ENCODE measurements around the gene STEAP3. TPM values are rescaled to one million over a fixed set of nuclear protein-coding genes. Genes with fewer than 3 reads are reported as not detected.
A peak's percentile ranks its signal among the peaks of the same experiment; 100 is the strongest.

The STEAP3 gene
- polyA plus RNA-seq, 3 donors from 2014 or later: 0.83 to 1.9 TPM; not detected in 1

DNA sequence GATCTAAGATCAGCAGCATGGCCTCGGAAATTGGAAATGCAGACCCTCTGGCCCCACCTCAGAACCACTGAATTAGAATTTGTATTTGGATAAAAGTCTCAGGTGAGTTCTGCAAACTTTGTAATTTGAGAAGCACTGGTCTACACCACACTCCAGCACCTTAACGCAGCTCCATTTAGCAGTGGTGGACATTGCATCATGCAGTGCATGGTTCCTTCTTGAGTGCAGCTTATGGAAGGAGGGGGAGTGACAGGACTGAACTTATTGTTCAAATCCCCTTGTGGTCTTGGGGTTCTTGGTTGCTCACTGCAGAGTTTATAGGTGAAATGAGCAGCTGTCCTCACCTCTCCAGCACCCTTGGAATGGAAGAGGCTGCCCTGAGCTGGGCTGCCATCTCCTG lies 17.4 kb upstream of the STEAP3 start:
- DNase-seq: no peak
- Mint-ChIP-seq H3K27me3 (ENCODE audit: low read depth in 3 of 3) (peaks cover 0 to 7% (median 3%) of the 10 kb centered on the region in 3 donors), H3K9me3 (no peaks in the 10 kb centered on the region), H3K36me3 (no peaks in the 10 kb centered on the region), H3K4me3 (no peak overlapping the region), H3K4me1 (peaks cover 0 to 3% of the 10 kb centered on the region in 2 donors), H3K27ac (no peak overlapping the region)

DNA sequence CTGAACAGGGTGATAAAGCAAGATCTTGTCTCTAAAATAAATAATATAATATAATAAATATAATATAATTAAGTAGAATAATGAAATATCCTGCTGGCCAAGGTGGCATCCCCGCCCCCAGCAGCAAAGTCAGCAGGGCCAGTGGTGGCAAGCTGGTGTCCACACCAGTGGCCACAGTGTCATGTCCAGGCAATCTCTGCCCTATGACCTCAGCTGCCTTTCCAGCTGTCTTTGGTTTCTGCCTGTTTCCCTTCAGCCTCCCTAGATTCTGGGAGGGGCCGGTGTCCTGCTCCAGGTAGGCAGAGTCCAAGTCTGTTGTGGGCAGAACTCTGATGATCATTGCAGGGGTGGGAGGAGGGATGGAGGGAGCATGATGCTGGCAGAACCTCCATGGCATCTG lies 16.2 kb upstream of the STEAP3 start:
- Mint-ChIP-seq H3K4me3 (no peak overlapping the region), H3K36me3 (no peaks in the 10 kb centered on the region), H3K9me3 (no peaks in the 10 kb centered on the region), H3K27me3 (ENCODE audit: low read depth in 3 of 3) (peaks cover 0 to 7% (median 6%) of the 10 kb centered on the region in 3 donors), H3K4me1 (peaks cover 0 to 3% of the 10 kb centered on the region in 2 donors), H3K27ac (no peak overlapping the region)
- no peak for DNase-seq

- H3K9me3 Mint-ChIP-seq: no peaks in the 10 kb centered on the region
- no peak for DNase-seq
- H3K27ac Mint-ChIP-seq: no peak overlapping the region
- H3K4me3 Mint-ChIP-seq: no peak overlapping the region
- H3K27me3 Mint-ChIP-seq (ENCODE audit: low read depth in 3 of 3): peaks cover 0 to 7% (median 6%) of the 10 kb centered on the region in 3 donors
- H3K36me3 Mint-ChIP-seq: no peaks in the 10 kb centered on the region
- H3K4me1 Mint-ChIP-seq: no peaks in the 10 kb centered on the region
Observed at GRCh38 chr2:119208791-119209203, 14.8 kb upstream of the STEAP3 start.

GRCh38 chr2:119212139-119212800 lies 11.4 kb upstream of the STEAP3 start:
- Mint-ChIP-seq H3K4me3 (no peak overlapping the region), H3K27ac (no peak overlapping the region), H3K27me3 (ENCODE audit: low read depth in 3 of 3) (peaks cover 0 to 5% (median 3%) of the 10 kb centered on the region in 3 donors), H3K4me1 (peaks cover 0 to 4% of the 10 kb centered on the region in 2 donors), H3K9me3 (no peaks in the 10 kb centered on the region), H3K36me3 (no peaks in the 10 kb centered on the region)
- no peak for DNase-seq

DNA sequence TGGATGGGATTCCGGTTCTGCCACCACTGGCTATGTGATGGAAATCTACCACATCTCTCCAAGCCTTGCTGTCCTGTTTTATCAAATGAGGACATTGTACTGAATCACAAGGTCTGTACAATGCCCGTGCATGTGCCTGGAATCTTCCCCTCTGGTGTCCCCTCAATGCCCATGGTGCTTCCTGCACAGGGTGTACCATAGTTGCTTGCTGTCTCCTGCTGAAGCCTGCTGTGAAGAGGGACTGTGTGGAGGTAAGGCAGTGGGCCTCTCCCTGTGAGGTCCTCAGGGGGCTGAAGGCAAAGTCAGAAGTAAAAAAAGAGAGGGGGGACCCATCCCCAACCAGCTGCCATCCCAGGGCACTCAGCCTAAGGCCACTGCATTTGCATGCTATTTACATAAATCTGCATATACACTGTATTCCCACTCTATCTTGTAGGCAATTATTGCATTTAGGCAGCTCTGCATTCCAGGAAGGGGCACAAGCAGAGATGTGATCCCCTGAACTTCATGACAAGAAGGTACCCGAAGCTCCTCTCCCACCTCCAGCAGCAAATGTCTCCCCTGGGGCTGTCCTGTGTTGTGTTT lies 9.1 kb upstream of the STEAP3 start:
- no peak for DNase-seq
- no peaks in the 10 kb centered on the region for H3K9me3 Mint-ChIP-seq
- H3K4me3 Mint-ChIP-seq: no peak overlapping the region
- H3K27me3 Mint-ChIP-seq (ENCODE audit: low read depth in 3 of 3): peaks cover 0 to 3% (median 3%) of the 10 kb centered on the region in 3 donors
- H3K4me1 Mint-ChIP-seq: peaks cover 4 to 19% of the 10 kb centered on the region in 2 donors
- no peak overlapping the region for H3K27ac Mint-ChIP-seq
- no peaks in the 10 kb centered on the region for H3K36me3 Mint-ChIP-seq

GRCh38 chr2:119216994-119217393 lies 6.6 kb upstream of the STEAP3 start:
- peaks cover 0 to 3% (median 0%) of the 10 kb centered on the region in 3 donors for H3K27me3 Mint-ChIP-seq (ENCODE audit: low read depth in 3 of 3)
- no peaks in the 10 kb centered on the region for H3K36me3 Mint-ChIP-seq
- H3K9me3 Mint-ChIP-seq: no peaks in the 10 kb centered on the region
- DNase-seq: no peak
- H3K27ac Mint-ChIP-seq: no peak overlapping the region
- no peak overlapping the region for H3K4me3 Mint-ChIP-seq
- H3K4me1 Mint-ChIP-seq: peaks cover 4 to 22% of the 10 kb centered on the region in 2 donors

- Mint-ChIP-seq H3K4me3 (peak overlapping the region in 1 of 5 donors; percentile 18), H3K27ac (peak overlapping the region in 3 of 6 donors; percentile 41 to 67 (median 49)), H3K36me3 (no peaks in the 10 kb centered on the region), H3K4me1 (peaks cover 4 to 29% of the 10 kb centered on the region in 2 donors), H3K9me3 (no peaks in the 10 kb centered on the region), H3K27me3 (ENCODE audit: low read depth in 3 of 3) (peaks cover 0 to 2% (median 0%) of the 10 kb centered on the region in 3 donors)
- peak in 1 of 3 donors; percentile 22 for DNase-seq
Observed at GRCh38 chr2:119218478-119219064, 5.1 kb upstream of the STEAP3 start.

- Mint-ChIP-seq H3K9me3 (no peaks in the 10 kb centered on the region), H3K36me3 (no peaks in the 10 kb centered on the region), H3K27me3 (ENCODE audit: low read depth in 3 of 3) (peaks cover 0 to 2% (median 0%) of the 10 kb centered on the region in 3 donors), H3K27ac (no peak overlapping the region), H3K4me3 (no peak overlapping the region), H3K4me1 (peaks cover 4 to 32% of the 10 kb centered on the region in 2 donors)
- no peak for DNase-seq
Observed at GRCh38 chr2:119219873-119220272, 3.8 kb upstream of the STEAP3 start.

DNA sequence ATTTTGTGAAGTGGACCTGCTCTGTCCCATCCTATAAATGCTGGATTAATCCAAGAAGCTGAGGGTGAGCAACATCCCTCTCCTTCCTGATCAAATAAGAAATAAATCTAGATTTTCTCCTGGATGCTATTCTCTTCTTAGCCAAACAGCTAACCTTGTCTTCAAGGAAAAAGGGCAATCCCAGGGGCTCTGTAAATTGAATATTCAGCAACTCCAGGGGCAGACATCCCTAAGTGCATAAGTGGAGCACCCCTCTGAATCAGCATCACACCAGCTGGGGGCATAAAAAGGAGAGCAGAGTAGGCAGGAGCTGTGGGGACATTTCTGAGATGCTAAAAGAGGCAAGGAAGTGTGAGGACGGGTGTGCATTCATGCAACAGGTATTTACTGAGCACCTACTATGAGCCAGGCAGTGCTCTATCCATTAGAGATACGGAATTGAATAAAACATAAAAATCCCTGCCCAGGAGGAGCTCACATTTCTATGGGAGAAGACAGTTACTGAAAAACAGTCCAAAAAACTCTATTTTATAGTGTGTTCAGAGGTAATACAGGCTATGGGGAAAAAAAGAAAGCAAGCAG lies 2.8 kb upstream of the STEAP3 start:
- peaks cover 0 to 4% (median 0%) of the 10 kb centered on the region in 3 donors for H3K27me3 Mint-ChIP-seq (ENCODE audit: low read depth in 3 of 3)
- peak overlapping the region in 1 of 5 donors; percentile 24 for H3K4me3 Mint-ChIP-seq

DNA sequence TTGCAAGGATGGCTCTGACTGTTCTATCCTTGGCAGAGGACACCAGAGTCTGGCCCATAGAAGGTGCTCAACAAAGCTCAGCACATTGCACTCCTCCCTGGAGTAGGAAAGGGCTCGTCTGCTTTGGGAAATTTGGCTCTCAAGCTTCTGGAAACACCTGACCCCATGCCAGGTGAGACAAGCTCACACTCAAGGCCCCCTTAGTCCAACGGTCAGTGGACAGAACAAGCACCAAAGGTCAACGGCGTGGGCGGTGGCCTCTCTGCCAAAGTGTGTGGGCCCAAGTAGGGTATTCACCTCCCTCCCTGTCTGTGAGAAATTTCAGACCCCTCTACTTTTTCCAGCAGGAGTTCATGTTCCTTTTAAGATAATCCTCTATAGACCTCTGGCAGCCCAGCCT lies 2.0 kb upstream of the STEAP3 start:
- H3K9me3 Mint-ChIP-seq: no peaks in the 10 kb centered on the region
- DNase-seq: no peak
- peaks cover 4 to 37% of the 10 kb centered on the region in 2 donors for H3K4me1 Mint-ChIP-seq
- no peaks in the 10 kb centered on the region for H3K36me3 Mint-ChIP-seq
- peak overlapping the region in 1 of 5 donors; percentile 24 for H3K4me3 Mint-ChIP-seq
- no peak overlapping the region for H3K27ac Mint-ChIP-seq
- peaks cover 0 to 4% (median 0%) of the 10 kb centered on the region in 3 donors for H3K27me3 Mint-ChIP-seq (ENCODE audit: low read depth in 3 of 3)

More for the DNA sequence above, 2.8 kb upstream of the STEAP3 start:
- no peak for DNase-seq
- Mint-ChIP-seq H3K9me3 (no peaks in the 10 kb centered on the region), H3K27ac (no peak overlapping the region), H3K4me1 (peaks cover 4 to 36% of the 10 kb centered on the region in 2 donors), H3K36me3 (no peaks in the 10 kb centered on the region)

- no peaks in the 10 kb centered on the region for H3K36me3 Mint-ChIP-seq
- peaks cover 4 to 33% of the 10 kb centered on the region in 2 donors for H3K4me1 Mint-ChIP-seq
- H3K27ac Mint-ChIP-seq: peak overlapping the region in 1 of 6 donors; percentile 35
- no peaks in the 10 kb centered on the region for H3K9me3 Mint-ChIP-seq
- peak overlapping the region in 4 of 5 donors; percentile 18 to 75 (median 24) for H3K4me3 Mint-ChIP-seq
- peaks cover 0 to 4% (median under 1%) of the 10 kb centered on the region in 3 donors for H3K27me3 Mint-ChIP-seq (ENCODE audit: low read depth in 3 of 3)
- no peak for DNase-seq
Observed at GRCh38 chr2:119222213-119222612, 1.4 kb upstream of the STEAP3 start.

GRCh38 chr2:119222863-119223520 lies 642 bp upstream of the STEAP3 start:
- Mint-ChIP-seq H3K4me3 (peak overlapping the region; percentile 63 to 81 (median 75)), H3K9me3 (no peaks in the 10 kb centered on the region), H3K27me3 (ENCODE audit: low read depth in 3 of 3) (peaks cover 0 to 4% (median 2%) of the 10 kb centered on the region in 3 donors)

DNA sequence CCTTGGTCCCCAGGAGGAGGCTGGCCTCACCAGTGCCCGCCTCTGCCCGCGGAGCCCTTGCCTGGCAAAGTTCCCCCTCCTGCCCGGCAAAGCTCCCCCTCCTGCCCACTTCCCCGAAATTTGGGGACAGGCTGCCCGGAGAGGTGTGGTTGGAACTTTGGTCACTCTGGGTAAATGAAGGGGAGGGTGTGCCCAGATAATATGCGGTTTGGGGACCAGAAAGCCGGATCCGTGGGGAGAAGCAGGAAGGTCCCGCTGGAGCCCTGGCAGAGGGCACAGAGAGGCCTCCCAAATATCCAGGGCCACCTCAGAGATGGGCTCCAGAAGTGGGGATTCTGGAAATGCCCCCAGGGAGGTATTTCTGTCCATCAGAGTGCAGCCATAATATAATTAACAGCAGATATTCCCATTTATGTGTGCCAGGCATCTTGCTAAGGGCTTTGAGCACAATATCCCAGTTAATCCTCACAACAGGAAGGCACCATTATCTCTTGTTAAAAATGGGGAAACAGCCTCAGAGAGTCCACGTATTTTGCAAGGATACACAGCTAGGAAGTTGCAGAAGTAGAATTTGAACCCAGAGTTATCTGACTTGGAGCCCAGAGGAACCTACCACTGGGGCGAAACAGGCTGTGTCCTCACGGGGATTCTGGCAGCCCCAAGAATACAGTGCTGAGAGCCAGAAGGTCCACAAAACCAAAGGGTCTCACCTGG lies 914 bp downstream of the STEAP3 start:
- peak overlapping the region; percentile 30 to 60 (median 54) for H3K4me3 Mint-ChIP-seq
- DNase-seq: no peak
- H3K9me3 Mint-ChIP-seq: no peaks in the 10 kb centered on the region
- H3K27me3 Mint-ChIP-seq (ENCODE audit: low read depth in 3 of 3): peaks cover 0 to 4% (median 2%) of the 10 kb centered on the region in 3 donors
- peaks cover 0 to 18% of the 10 kb centered on the region in 2 donors for H3K4me1 Mint-ChIP-seq
- H3K36me3 Mint-ChIP-seq: no peaks in the 10 kb centered on the region
- no peak overlapping the region for H3K27ac Mint-ChIP-seq

More at GRCh38 chr2:119222863-119223520, 642 bp upstream of the STEAP3 start:
- no peak for DNase-seq
- peak overlapping the region in 2 of 6 donors; percentile 40 to 50 for H3K27ac Mint-ChIP-seq
- no peaks in the 10 kb centered on the region for H3K36me3 Mint-ChIP-seq
- H3K4me1 Mint-ChIP-seq: peaks cover 4 to 30% of the 10 kb centered on the region in 2 donors

Measured in immature natural killer cell (primary cell).